GM03348 (cell line): ENCODE data around the gene MTA3.
A peak's percentile ranks its signal among the peaks of the same experiment; 100 is the strongest.
"Not testable (repeated sequence)": the region's sequence is repeated elsewhere in the genome, so short reads cannot be mapped to it uniquely, and the experiment has no call there.

ENCODE experiments used
- DNase-seq: peaks from one replicate; pipeline ENCODE4 v3.0.0; 2012; ENCODE audit warnings: low spot score

The MTA3 gene

GRCh38 chr2:42568401-42569115 is at the start of gene MTA3:
Gene MTA3 (plus strand): TSS chr2:42568632. CDS start chr2:42568746, 114 bp downstream.
- DNase-seq, result peak; percentile 81

DNA sequence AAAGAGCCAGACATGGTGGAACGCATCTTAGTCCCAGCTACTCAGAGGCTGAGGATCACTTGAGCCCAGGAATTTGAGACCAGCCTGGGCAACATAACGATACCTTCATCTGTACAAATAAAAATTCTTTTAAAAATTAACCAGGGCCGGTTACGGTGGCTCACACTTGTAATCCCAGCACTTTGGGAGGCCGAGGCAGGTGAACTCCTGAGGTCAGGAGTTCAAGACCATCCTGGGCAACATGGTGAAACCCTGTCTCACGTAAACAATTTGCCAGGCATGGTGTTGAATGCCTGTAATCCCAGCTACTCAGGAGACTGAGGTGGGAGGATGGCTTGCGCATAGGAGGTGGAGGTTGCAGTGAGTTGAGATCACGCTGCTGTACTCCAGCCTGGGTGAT is 48.8 kb upstream of the MTA3 start:
- no peak for DNase-seq

DNA sequence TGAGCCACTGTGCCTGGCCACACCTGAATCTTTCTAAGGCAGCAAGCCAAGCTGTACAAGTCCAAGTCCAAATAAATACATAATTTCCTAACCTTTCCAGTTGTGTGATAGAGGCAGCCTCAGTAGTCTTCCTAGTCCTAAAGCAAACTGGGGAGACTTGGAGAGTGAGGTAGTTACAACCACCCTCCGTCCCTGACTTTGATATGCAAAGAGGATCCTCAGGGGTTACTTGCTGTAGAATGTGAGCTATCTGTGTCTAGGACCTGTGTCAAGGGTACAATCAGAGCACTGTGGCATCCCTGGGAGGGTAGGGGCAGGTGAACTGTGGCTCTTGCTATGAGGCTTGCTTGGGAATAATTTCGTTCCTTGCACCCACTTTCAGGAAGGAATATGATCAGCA is 46.4 kb upstream of the MTA3 start:
- DNase-seq, result no peak

GRCh38 chr2:42523341-42523740 is 45.1 kb upstream of the MTA3 start:
- no peak for DNase-seq

- no peak for DNase-seq
Observed at GRCh38 chr2:42532397-42532796, 36.0 kb upstream of the MTA3 start.

- no peak for DNase-seq
Observed at GRCh38 chr2:42537493-42537892, 30.9 kb upstream of the MTA3 start.

DNA sequence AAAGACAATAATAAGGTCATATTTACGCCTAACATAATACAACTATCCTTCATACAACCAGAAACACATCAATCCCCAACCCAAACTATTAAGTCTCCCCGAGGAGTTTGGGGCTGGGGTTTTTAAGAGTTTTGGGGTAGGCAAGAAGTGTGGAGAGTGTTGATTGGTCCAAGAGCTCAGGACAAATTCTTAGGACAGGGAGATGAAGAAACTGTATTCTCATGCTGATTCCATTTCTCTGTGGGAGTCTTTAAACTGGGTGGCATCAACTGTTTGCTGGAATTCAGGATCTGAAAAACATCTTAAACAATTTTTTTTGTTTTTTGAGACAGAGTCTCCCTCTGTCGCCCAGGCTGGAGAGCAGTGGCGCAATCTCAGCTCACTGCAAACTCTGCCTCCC is 25.6 kb upstream of the MTA3 start:
- DNase-seq, result no peak

GRCh38 chr2:42545023-42545721 is 23.3 kb upstream of the MTA3 start:
- no peak for DNase-seq

DNA sequence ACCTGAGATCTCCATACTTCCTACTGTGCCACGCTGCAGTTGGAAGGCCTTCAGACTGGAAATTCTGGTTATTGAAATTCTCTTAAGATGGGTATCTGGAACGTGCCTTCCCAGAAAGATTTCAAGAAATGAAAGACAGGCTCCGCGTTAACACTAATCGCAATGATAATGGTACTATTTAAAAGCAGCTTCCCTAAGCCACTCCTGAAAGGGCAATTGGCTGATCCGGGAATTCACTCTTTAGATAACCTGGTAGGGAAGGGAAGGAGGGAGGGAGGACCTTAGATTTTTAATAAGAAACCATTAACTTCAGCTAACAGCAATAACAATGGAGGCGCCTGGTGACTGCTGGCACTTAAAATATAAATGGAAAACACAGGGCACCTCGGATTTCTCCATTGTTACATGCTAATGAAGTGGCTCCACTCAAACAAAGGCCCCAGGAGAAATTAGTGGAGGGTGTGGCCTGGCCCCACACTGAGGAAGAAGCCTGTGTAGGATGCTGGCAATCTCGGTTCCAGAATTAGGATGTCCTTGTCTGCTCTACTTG is 22.5 kb upstream of the MTA3 start:
- no peak for DNase-seq

GRCh38 chr2:42547014-42547413 is 21.4 kb upstream of the MTA3 start:
- DNase-seq, result no peak

DNA sequence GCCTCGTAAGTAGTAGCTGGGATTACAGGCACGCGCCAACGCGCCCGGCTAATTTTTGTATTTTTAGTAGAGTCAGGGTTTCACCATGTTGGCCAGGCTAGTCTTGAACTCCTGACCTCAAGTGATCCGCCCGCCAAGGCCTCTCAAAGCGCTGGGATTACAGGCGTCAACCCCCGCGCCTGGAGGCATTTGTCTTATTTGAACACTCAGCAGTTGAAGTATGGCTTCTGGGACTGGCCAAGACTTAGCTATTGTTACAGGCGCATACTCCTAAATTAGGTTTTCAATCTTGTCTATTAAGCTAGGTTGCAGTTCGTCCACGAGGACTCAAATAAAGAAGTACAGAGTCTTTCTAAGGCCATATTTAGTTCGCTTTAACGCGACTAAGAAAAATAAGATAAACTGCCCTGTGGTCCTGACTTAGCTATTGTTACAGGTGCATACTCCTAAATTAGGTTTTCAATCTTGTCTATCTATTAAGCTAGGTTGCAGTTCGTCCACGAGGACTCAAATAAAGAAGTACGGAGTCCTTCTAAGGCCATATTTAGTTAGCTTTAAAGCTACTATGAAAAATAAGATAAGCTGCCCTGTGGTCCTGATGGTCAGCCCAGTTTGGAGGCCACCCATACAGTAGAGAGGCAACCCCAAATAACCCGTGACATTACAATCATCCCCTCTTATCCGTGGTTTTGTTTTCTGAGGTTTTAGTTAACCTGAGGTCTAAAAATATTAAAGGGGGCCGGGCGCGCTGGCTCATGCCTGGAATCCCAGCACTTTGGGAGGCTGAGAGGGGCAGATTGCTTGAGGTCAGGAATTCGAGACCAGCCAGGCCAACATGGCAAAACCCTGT is 20.8 kb upstream of the MTA3 start:
- DNase-seq, result no peak

- DNase-seq, result no peak
Observed at GRCh38 chr2:42550870-42551269, 17.6 kb upstream of the MTA3 start.

DNA sequence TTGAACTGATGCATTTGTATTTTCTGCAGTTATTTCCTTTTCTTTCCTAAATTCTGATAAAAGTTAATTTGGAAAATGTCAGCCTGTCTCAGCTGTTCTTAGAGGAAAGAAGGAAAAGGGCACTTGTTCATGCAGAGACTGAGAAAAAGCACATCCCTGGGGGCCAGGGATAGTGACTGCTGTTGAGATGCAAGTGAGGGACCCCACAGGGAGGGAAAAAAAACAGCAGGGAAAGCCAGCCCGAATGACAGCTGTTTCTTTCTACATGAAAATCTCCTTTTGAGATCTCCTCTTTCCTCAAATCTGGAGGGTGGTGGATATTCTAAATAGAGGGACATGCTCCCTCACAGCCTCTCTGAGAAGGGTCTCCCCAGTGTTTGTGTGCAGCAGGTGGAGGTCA is 14.0 kb upstream of the MTA3 start:
- no peak for DNase-seq

GRCh38 chr2:42556315-42556890 is 12.0 kb upstream of the MTA3 start:
- DNase-seq, result no peak

DNA sequence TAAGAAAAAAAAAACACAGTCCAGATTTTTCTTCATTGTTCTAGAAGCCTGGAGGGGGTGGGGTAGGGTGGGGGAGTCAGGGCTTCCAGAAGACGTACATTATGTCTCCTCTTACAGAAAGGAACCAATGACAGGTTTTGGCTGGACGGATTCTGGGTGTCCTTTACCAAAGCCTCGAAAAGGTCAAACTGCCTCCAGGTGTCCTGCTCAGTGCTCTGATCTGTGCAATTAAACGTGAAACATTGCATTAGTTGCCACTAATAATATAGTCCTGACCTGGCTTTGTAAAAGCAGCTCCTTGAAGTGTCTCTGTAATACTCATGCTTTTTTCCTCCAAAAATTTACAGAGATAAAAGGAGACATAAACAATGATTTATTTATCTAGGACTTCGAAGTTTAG is 11.1 kb upstream of the MTA3 start:
- DNase-seq, result no peak

DNA sequence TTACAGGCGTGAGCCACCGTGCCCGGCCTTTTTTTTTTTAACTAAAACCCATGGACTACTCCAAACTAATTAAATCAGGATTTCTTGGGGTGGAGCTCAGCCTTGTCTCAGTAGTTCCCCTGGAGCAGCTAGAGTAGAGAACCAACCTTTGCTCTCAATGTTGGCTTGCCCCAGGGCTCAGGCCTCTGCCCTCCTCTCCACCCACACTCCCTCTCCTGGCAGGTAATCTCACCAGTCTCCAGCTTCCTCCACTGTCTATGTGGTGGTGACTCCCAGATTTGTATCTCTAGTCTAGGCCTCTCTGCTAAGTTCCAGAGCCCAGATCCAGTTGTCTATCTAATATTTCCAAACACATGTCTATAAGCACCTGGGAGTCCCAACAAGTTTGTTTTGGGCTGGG is 9.6 kb upstream of the MTA3 start:
- DNase-seq, result no peak

DNA sequence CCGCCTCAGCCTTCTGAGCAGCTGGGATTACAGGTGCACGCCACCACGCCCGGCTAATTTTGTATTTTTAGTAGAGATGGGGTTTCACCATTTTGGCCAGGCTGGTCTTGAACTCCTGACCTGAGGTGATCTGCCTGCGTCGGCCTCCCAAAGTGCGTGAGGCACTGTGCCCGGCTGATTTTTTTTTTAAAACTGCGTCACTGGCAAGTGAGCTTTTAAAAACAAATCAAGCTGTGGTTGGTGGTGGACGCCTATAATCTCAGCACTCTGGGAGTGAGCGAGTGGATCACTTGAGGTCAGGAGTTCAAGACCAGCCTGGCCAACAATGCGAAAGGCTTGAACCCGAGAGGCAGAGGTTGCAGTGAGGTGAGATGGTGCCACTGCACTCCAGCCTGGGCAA is 8.3 kb upstream of the MTA3 start:
- DNase-seq, result not testable (repeated sequence)

- no peak for DNase-seq
Observed at GRCh38 chr2:42560899-42561298, 7.5 kb upstream of the MTA3 start.

DNA sequence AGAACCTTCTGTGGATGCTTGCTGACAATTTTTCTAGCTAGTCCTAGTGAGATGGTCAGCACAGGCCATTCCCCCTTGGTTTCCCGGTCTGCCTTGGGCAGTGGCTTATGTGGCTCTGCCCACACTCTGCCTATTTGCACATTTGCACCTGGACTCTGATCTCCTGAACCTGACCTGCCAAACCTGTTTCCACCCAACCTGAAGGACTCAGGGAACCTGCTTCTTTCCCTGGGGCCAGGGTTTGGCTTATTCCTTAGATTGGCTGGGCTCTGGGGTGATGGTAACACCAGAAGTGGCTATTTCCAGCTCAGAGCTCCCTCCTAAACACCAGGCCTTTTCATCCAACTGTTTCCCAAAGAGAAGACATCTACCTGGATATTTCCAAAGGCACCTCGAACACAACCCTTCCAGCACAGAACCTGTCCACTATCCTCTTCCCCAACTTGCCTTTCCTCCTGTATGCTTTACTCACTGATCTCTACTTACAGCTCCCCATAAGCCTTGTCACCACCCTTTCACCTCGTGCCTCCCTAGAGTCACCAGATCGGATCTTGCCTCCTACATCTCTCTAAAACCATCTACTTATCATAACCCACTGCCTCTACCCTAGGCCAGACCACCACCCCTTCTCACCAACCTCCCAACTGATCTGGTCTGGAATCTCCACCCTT is 5.8 kb upstream of the MTA3 start:
- no peak for DNase-seq

GRCh38 chr2:42566025-42566424 is 2.4 kb upstream of the MTA3 start:
- no peak for DNase-seq

DNA sequence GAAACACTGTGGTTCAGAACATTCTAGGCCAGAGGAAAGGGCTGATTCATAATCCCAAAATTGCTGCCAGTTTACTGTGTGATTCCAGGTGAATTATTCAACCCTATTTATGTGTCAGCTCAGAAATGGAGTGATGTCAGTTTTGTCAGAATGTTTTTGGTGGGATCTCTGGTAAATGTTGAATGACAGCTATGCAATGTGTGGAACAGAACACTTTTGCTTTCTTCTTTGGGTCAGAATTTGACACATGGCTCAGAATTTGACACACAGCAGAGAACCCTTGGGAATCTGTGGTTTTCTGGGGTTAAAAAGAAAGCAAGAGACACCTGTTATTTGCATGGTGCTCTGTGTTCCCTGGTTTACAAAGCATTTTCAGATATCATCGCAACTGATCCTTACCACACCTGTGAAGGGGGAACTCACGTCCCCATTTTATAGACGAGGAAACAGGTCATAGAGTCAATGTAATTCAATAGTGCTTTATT is 1.6 kb upstream of the MTA3 start:
- DNase-seq, result no peak

DNA sequence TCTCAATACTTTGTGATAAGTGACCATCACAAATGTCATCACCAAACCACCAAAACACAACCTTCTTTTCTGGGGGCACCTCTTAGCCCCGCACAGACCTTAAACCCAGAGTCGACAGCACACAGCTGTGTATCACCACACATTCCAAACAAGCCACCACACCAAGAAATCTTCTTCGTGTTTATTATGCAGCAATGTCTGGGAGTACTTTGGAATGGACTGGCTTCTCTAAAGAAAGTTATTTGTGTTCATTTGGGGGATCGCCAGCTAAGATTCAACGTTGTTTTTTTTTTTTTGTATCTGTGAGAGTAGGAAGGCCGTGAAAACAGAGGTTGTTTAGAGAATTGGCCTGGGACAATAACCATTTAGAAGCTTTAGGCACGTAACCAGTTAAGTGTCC is 1.1 kb upstream of the MTA3 start:
- peak; percentile 43 for DNase-seq
